HepG2 (cell line): ENCODE results near the gene ZNF26. TPM values are rescaled to one million over a fixed set of nuclear protein-coding genes. Genes with fewer than 3 reads are reported as not detected.

ENCODE experiments used
- ATAC-seq: fragments of 200-7000 bp; cut with Tn5 transposase; 3 replicates; pipeline ENCODE4 v1.9.1; 2020; ENCODE audit warnings: mild to moderate bottlenecking, moderate library complexity
- BruUV-seq: library from RNA; stranded (reverse); fragments of 400-500 nt; replicated peaks from 2 replicates; lab custom pipeline; 2021; lab: Mats Ljungman, UMichigan
- CTCF ChIA-PET: fragments of 300-600 bp; formaldehyde crosslinking; extraction: SDS; loops from one replicate; lab custom pipeline; 2021; ENCODE audit warnings: low total read pairs, inconsistent platforms, low intra/inter-chr PET ratio; lab: Yijun Ruan, JAX
- POLR2A ChIA-PET: fragments of 350-600 bp; sonication (Branson Sonifier 250); formaldehyde crosslinking; loops from one replicate; lab custom pipeline; 2020; ENCODE audit warnings: antibody characterized with exemption, inconsistent platforms; lab: Yijun Ruan, JAX
- DNase-seq: peaks from one replicate; pipeline ENCODE4 v3.0.0-alpha.2; 2015; ENCODE audit warnings: low spot score
- FAIRE-seq: peaks from 3 replicates; lab custom pipeline; 2011; peaks lifted over from hg19 to GRCh38; lab: Jason Lieb, UNC
- H2AFZ ChIP-seq: one replicate; pipeline ENCODE4 v1.6.1; 2011; ENCODE audit warnings: low read length, inconsistent platforms
- H3K27ac ChIP-seq: fragments of 300-600 bp; 3 replicates; pipeline ENCODE4 v1.8.0; 2011; ENCODE audit warnings: mixed run types, mild to moderate bottlenecking, mixed read lengths, low read length, inconsistent platforms; ENCODE audit not compliant: insufficient read depth; ENCODE audit errors: extremely low read length
- H3K27me3 ChIP-seq, 2 experiments: fragments of 200-600 bp in 1 of 2; 2 replicates in 1 of 2; 3 replicates in 1 of 2; pipeline versions ENCODE4 v1.6.0 to v1.8.0; 2011; ENCODE audit warnings: low read length in 2 of 2, mild to moderate bottlenecking in 2 of 2, moderate library complexity in 2 of 2, inconsistent platforms in 1 of 2; ENCODE audit not compliant: insufficient read depth in 2 of 2, control insufficient read depth in 1 of 2
- H3K36me3 ChIP-seq, 2 experiments: fragments of 200-600 bp in 1 of 2; replicated peaks in 1 of 2; 2 replicates in 1 of 2; 3 replicates in 1 of 2; pipeline versions ENCODE4 v1.5.1 to v1.8.0; 2011; ENCODE audit warnings: low read length in 2 of 2, inconsistent platforms in 1 of 2; ENCODE audit not compliant: insufficient read depth in 2 of 2, control insufficient read depth in 1 of 2
- H3K4me1 ChIP-seq: 2 replicates; pipeline ENCODE4 v1.5.1; 2012; ENCODE audit warnings: low read length, inconsistent platforms; ENCODE audit not compliant: insufficient read depth
- H3K4me2 ChIP-seq: 2 replicates; pipeline ENCODE4 v1.6.0; 2011; ENCODE audit warnings: low read depth, low read length, inconsistent platforms
- H3K4me3 ChIP-seq, 3 experiments: fragments of 200-600 bp in 1 of 3; sonication (generic), shearing (Covaris generic) in 1 of 3; replicated peaks in 1 of 3; 2 replicates each; pipeline ENCODE4 v1.5.1; 2011 to 2016; ENCODE audit warnings: low read length in 3 of 3, inconsistent platforms in 2 of 3, low read depth in 2 of 3, mild to moderate bottlenecking in 2 of 3, control low read depth in 1 of 3, mixed read lengths in 1 of 3; ENCODE audit not compliant: insufficient read depth in 1 of 3
- H3K79me2 ChIP-seq: one replicate; pipeline ENCODE4 v1.6.1; 2011; ENCODE audit warnings: low read length, inconsistent platforms; ENCODE audit not compliant: insufficient read depth
- H3K9ac ChIP-seq: 2 replicates; pipeline ENCODE4 v1.6.0; 2011; ENCODE audit warnings: mild to moderate bottlenecking, low read depth, low read length, inconsistent platforms; ENCODE audit not compliant: insufficient read depth
- H3K9me3 ChIP-seq: 2 replicates; pipeline ENCODE4 v1.5.1; 2012; ENCODE audit warnings: mild to moderate bottlenecking, low read length
- H4K20me1 ChIP-seq: 2 replicates; pipeline ENCODE4 v1.6.0; 2011; ENCODE audit warnings: inconsistent platforms, mild to moderate bottlenecking, low read length, moderate library complexity; ENCODE audit not compliant: insufficient read depth
- ARID2 ChIP-seq: sonication (generic); formaldehyde crosslinking; IDR thresholded peaks from 2 replicates; pipeline ENCODE4 v1.8.1; 2022; ENCODE audit warnings: mild to moderate bottlenecking, missing genetic modification reagents, borderline replicate concordance
- KLF16 ChIP-seq, 2 experiments: sonication (generic) in 1 of 2; formaldehyde crosslinking in 1 of 2; IDR thresholded peaks; 2 replicates each; pipeline versions ENCODE4 v1.6.1 to v1.8.0; 2016 to 2023; ENCODE audit warnings: missing genetic modification reagents in 2 of 2, missing compliant biosample characterization in 1 of 2
- ZNF484 ChIP-seq: sonication (generic); formaldehyde crosslinking; IDR thresholded peaks from 2 replicates; pipeline ENCODE4 v1.5.1; 2020; ENCODE audit warnings: mild to moderate bottlenecking, low read depth, missing genetic modification reagents, borderline replicate concordance
- ZNF775 ChIP-seq: sonication (generic); formaldehyde crosslinking; IDR thresholded peaks from 2 replicates; pipeline ENCODE4 v1.4.0; 2020; ENCODE audit warnings: missing genetic modification reagents, mild to moderate bottlenecking, moderate library complexity, borderline replicate concordance
- WGBS: methylation state at CpG from one replicate; pipeline ENCODE4 v1.1.6; 2017; ENCODE audit warnings: low lambda C conversion rate; 5-methylcytosine and 5-hydroxymethylcytosine counted together
- in situ Hi-C: cut with HindIII; loops from 2 replicates; pipeline ENCODE4 v1.10.0; 2017; ENCODE audit warnings: low pct_unique_long_range_greater_than_20kb; ENCODE audit not compliant: extremely low pct_ligation_motif_present
- intact Hi-C: fragments of 100-400 bp; cut with micrococcal nuclease; formaldehyde crosslinking; loops from one replicate; pipeline ENCODE4 v1.10.0; 2022; ENCODE audit not compliant: unreplicated experiment
- polyA plus RNA-seq, 8 experiments: library from polyadenylated mRNA; depleted of rRNA in 3 of 8; stranded (reverse) in 7 of 8; unstranded in 1 of 8; fragments of >200 nt; fragmentation: Illumina TruSeq in 4 of 8; extraction: Trizol in 4 of 8; gene quantifications; 2 replicates each; pipeline versions ENCODE4 v1.2.1 to v1.2.3, GENCODE V29; 2011 to 2016; ENCODE audit warnings: low read depth in 4 of 8, missing spikeins in 1 of 8, mixed read lengths in 1 of 8; ENCODE audit not compliant: insufficient read depth in 1 of 8
- total RNA-seq, 5 experiments: library from RNA; depleted of rRNA; stranded (reverse); fragments of >200 nt; fragmentation: Illumina TruSeq; extraction: Trizol; gene quantifications; 2 replicates each; pipeline ENCODE4 v1.2.3, GENCODE V29; 2016; ENCODE audit warnings: low read depth in 1 of 5
- TF ChIP-seq, protein P1 (sequence below): IDR thresholded peaks from 2 replicates; pipeline ENCODE4 v1.6.1; 2016; ENCODE audit warnings: low read depth
- TF ChIP-seq, protein P2 (sequence below): sonication (generic); formaldehyde crosslinking; IDR thresholded peaks from 2 replicates; pipeline ENCODE4 v1.4.0; 2020; ENCODE audit warnings: mild to moderate bottlenecking, missing genetic modification reagents
- TF ChIP-seq, protein P3 (sequence below): sonication (generic); formaldehyde crosslinking; IDR thresholded peaks from 2 replicates; pipeline ENCODE4 v1.5.0; 2020; ENCODE audit warnings: mild to moderate bottlenecking, missing genetic modification reagents

The ZNF26 gene
- total and polyA plus RNA-seq, 2 of the 13 experiments (the other 11 are each of a cell fraction or from before 2014, with no cell fraction given): 3.8 to 6.5 TPM

DNA sequence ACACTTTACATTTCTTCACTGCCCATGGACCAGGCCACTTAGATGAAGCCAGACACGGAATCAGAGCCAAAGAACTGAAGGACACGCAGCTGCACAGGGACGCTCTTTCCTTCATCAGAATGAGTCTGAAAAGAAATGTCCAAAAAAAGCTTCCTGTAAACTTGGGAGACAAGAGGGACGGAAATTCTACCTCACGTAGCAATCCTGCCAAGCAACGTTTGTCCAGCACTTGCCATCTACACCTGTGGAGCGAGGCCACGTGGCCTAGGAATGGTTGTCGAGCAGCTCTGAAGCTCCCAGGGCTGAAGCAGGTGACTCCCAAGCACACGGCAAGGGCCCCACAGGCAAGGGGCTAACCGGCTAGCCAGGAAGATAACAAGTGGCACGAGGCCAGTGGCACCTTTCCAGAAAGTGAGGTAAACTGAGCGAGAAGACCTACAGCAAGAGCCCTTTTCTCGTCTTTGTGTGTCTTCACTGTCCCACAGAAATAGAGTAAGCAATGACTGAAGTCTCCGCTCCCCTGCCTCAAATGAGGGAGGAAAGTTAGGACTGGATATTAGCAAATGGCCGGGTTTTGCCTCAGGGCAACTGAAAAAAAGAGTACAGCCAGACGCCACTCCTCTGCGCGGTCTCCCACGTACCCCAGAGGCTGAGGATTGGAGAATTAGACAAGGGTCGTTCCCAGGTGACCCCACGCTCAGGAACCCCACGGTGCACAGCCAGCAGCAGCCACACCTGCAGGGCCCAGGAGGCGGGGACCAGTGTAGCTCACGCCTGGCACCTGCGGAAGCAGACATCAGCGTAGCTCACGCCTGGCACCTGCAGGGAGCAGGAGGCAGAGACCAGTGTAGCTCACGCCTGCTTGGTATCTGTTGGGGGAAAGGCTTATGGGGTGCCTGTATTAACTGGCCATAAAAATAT, 37.8 kb upstream of the ZNF26 start:
- TF ChIP-seq, protein P1, sequence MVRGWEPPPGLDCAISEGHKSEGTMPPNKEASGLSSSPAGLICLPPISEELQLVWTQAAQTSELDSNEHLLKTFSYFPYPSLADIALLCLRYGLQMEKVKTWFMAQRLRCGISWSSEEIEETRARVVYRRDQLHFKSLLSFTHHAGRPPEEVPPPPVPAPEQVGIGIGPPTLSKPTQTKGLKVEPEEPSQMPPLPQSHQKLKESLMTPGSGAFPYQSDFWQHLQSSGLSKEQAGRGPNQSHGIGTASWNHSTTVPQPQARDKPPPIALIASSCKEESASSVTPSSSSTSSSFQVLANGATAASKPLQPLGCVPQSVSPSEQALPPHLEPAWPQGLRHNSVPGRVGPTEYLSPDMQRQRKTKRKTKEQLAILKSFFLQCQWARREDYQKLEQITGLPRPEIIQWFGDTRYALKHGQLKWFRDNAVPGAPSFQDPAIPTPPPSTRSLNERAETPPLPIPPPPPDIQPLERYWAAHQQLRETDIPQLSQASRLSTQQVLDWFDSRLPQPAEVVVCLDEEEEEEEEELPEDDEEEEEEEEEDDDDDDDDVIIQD (CRISPR knock-in tag): no peak
- TF ChIP-seq KLF16 (CRISPR knock-in tag; IDR thresholded peaks at IDR 0.05) (no peak), ZNF775 (CRISPR knock-in tag) (no peak), ZNF484 (CRISPR knock-in tag) (no peak), ARID2 (no peak)
- TF ChIP-seq, protein P2, sequence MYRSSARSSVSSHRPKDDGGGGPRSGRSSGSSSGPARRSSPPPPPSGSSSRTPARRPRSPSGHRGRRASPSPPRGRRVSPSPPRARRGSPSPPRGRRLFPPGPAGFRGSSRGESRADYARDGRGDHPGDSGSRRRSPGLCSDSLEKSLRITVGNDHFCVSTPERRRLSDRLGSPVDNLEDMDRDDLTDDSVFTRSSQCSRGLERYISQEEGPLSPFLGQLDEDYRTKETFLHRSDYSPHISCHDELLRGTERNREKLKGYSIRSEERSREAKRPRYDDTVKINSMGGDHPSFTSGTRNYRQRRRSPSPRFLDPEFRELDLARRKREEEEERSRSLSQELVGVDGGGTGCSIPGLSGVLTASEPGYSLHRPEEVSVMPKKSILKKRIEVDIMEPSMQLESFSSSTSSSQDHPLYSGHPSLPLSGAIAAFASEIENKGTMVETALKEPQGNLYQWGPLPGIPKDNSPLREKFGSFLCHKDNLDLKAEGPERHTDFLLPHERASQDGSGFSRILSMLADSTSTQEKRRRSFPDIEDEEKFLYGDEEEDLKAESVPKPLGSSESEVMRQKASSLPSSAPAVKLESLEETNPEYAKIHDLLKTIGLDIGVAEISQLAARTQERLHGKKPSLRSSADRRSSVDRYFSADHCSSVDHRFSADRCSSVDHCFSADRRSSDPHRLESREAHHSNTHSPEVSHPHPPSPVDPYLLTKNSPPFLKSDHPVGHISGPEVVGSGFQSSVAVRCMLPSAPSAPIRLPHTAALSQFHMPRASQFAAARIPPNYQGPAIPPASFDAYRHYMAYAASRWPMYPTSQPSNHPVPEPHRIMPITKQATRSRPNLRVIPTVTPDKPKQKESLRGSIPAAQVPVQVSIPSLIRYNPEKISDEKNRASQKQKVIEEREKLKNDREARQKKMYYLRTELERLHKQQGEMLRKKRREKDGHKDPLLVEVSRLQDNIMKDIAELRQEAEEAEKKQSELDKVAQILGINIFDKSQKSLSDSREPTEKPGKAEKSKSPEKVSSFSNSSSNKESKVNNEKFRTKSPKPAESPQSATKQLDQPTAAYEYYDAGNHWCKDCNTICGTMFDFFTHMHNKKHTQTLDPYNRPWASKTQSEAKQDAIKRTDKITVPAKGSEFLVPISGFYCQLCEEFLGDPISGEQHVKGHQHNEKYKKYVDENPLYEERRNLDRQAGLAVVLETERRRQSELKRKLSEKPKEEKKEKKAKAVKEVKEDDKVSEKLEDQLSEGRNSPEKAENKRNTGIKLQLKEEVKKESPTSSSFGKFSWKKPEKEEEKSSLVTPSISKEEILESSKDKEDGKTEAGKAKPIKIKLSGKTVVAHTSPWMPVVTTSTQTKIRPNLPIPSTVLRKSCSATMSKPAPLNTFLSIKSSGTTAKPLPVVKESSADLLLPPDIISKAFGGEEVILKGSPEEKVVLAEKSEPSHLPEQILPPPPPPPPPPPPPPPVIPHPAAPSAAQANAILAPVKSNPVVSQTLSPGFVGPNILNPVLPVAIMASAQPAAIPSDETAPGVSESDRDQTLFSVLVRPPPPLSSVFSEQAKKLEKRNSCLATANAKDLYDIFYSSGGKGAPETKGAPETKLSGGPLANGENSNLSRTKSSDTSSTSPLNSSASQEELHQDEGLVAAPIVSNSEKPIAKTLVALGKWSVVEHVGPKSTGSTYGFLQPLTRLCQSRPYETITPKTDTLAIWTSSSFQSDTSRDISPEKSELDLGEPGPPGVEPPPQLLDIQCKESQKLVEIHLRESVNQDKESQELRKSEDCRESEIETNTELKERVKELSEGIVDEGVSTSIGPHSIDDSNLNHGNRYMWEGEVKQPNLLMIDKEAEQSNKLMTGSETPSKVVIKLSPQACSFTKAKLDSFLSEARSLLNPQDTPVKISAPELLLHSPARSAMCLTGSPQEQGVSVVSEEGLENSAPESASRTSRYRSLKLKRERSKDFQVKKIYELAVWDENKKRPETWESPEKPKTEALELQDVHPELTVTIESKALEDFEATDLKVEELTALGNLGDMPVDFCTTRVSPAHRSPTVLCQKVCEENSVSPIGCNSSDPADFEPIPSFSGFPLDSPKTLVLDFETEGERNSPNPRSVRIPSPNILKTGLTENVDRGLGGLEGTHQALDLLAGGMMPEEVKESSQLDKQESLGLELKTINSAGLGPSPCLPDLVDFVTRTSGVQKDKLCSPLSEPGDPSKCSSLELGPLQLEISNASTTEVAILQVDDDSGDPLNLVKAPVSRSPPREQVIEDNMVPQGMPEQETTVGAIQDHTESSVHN (CRISPR knock-in tag): no peak
- TF ChIP-seq, protein P3, sequence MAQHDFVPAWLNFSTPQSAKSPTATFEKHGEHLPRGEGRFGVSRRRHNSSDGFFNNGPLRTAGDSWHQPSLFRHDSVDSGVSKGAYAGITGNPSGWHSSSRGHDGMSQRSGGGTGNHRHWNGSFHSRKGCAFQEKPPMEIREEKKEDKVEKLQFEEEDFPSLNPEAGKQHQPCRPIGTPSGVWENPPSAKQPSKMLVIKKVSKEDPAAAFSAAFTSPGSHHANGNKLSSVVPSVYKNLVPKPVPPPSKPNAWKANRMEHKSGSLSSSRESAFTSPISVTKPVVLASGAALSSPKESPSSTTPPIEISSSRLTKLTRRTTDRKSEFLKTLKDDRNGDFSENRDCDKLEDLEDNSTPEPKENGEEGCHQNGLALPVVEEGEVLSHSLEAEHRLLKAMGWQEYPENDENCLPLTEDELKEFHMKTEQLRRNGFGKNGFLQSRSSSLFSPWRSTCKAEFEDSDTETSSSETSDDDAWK: no peak
- H4K20me1 ChIP-seq: no peaks in the 10 kb centered on the region
- ATAC-seq (no peak), DNase-seq (no peak), FAIRE-seq (no peak)
- H3K79me2 ChIP-seq: peaks cover 12% of the 10 kb centered on the region
- POLR2A ChIA-PET: no interaction called here
- H3K27ac ChIP-seq: no peak overlapping the region
- H3K4me1 ChIP-seq: peaks cover 14% of the 10 kb centered on the region
- in situ Hi-C loops: no loop called here
- 95% methylated on average over 22 of the region's 29 CpGs for WGBS
- H2AFZ ChIP-seq: no peak overlapping the region
- intact Hi-C loops: no loop called here
- H3K4me2 ChIP-seq: no peak overlapping the region
- CTCF ChIA-PET: no interaction called here
- H3K9ac ChIP-seq: no peak overlapping the region
- H3K36me3 ChIP-seq: peaks cover 9 to 36% of the 10 kb centered on the region in 2 experiments; a peak in 4 of 5 replicates
- peaks cover 94% of the 10 kb centered on the region for H3K9me3 ChIP-seq
- BruUV-seq: no TSS peak
- H3K27me3 ChIP-seq: no peaks in the 10 kb centered on the region
- H3K4me3 ChIP-seq: no peak overlapping the region
